NCI-H2107 treated with DMSO at 0.1 percent for 48 hours (cell line): ENCODE results near the gene ST7.
A peak's percentile ranks its signal among the peaks of the same experiment; 100 is the strongest.

ENCODE experiments used
- DNase-seq: peaks from one replicate; lab custom pipeline; 2025; ENCODE audit not compliant: unreplicated experiment; lab: John Stamatoyannopoulos, UW

Gene ST7

DNA sequence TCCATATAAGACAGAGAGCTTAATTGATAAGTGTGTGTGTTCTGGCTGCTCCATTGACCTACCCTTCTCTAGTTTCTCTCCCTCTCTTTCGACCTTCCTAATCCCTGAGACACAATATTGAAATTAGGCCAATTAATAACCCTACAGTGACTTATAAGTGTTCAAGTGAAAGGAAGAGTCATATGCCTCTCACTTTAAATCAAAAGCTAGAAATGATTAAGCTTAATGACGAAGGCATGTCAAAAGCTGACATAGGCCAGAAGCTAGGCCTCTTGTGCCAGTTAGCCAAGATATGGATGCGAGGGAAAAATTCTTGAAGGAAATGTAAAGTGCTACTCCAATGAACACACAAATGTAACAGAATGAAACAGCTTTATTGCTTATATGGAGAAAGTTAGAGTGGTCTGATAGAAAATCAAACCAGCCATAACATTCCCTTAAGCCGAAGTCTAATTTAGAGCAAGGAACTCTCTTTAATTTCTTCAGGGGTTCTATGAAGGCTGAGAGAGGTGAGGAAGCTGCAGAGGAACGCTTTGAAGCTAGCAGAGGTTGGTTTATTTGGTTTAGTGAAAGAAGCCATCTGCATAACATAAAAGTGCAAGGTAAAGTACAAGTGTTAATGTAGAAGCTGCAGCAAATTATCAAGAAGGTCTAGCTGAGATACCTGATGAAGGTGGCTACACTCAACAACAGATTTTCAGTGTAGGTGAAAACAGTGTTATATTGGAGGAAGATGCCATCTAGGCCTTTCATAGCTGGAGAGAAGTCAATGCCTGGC is 53.8 kb downstream of the ST7 start:
- DNase-seq = no peak

DNA sequence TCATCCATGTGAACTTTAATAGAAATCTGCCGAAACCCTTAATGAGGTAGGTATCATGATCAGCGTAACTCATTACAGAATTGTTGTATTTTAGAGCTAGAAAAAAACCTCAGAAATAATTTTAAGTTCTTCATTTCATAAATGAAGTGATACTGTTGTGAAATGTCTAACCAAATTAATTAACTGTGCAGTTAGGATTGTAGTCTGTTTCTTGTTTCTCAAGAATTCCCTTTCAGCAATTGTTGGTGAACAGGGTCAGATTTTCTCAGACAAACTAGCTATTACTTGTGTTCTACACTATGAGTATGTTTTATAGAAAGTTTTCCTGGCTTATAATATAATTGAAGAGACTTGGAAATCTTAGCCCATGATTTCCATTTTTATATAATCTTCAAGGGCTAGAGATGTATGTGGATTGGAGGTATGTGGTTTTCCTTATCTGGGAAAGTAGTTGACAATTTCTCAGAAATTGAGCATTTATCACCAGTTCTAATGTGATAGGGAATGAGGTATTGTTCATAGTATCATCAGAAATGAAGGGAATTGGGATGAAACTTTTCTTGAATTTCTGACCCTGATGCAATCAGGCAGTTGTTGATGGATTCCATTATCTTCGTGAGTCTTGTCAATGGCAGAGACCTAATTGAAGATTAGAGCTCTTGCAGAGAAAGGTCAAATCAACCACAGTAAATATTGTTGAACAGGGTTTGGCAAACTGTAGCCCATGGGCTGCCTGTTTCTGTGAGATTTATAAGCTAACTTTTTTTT is 55.0 kb downstream of the ST7 start:
- no peak for DNase-seq

DNA sequence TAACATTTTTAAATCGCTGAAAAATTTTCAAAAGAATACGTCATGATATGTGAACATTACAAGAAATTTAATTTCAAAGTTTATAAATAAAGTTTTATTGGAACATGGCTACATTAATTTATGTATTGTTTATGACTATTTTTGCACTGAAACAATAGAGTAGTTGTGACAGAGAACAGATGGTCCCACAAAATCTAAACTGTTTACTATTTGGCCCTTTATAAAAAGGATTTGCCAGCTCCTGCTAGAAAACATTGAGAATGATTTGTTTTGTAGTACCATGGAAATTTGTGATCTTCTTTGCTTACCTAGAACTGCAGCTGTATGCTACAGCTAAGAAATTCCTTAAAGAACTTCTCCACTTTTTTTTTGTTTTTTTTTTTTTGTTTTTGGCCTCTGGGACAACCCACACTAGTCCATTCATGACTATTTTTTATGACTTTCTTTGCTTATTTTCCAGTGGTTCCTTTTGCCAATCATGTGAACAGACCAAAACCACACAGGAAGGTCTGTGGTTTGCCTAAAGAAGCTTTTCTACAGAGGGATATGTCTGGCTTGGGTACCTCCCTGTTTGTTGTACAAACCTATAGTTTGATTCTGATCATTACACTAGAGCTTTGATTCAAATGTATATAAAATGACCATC is 55.7 kb downstream of the ST7 start:
- no peak for DNase-seq

DNA sequence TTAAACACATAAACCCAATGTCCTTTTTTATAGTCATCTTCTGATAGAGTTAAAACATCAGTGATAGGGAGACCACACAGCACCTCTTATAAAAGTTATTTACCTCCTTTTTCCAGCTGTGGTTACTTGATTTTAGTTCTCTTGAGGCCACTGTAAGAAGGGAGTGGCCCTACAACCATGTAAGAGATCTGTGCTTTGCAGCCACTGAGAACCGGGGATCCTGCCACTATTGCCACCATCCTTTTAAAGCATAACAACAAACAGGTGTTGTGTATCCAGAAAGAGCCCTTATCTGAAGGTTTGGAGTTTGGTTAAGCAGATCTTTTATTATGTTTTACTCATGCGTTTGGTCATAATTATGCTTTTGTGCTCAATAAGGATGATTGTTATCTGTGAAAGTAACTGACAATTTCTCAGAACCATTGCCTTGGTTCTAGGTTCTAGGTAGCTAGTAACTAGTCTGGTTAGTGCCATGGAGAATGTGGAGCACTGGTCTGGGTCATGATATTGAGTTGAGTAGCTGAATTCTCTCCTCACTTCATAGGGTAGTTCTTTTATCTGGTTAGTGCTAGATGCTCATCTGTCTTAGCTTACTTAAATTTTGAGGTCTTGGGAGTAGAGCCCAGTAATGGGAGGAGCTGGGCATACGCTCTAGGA is 56.5 kb downstream of the ST7 start:
- DNase-seq = peak; percentile 67

DNA sequence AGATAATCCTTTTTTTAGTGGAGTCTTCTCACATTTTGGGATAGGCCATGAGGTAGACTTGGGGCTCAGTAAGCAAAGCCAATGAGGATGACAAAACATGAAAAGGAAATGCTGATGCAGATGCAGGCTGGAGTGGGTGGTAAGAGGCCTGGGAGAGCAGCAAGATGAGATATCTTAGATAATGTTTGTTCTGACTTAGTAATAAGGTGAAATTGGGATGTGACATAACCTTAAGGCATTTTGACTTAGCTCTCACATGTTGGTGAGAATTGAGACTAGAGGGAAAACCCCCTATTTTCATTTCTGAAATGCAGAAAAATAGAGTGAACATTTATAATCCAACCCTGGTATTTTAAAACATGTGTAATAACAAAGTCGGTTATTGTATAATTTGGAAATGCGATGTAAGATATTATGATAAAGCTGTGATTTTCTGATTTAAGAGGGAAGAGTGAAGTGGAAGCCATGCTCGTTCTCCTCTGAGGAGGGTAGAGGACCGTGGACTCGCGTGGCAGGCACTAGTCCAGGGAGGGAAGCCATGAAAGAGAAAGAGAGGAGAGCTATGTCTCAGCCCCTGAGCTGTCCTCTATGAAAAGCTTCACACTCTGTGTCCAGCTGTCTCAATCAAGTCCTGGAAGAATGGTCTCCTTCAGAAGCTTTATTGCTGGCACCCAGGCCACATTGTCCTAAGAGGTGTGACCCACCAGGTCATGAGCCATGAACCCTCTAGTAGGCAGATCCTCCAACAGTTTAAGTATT is 57.3 kb downstream of the ST7 start:
- DNase-seq = no peak

DNA sequence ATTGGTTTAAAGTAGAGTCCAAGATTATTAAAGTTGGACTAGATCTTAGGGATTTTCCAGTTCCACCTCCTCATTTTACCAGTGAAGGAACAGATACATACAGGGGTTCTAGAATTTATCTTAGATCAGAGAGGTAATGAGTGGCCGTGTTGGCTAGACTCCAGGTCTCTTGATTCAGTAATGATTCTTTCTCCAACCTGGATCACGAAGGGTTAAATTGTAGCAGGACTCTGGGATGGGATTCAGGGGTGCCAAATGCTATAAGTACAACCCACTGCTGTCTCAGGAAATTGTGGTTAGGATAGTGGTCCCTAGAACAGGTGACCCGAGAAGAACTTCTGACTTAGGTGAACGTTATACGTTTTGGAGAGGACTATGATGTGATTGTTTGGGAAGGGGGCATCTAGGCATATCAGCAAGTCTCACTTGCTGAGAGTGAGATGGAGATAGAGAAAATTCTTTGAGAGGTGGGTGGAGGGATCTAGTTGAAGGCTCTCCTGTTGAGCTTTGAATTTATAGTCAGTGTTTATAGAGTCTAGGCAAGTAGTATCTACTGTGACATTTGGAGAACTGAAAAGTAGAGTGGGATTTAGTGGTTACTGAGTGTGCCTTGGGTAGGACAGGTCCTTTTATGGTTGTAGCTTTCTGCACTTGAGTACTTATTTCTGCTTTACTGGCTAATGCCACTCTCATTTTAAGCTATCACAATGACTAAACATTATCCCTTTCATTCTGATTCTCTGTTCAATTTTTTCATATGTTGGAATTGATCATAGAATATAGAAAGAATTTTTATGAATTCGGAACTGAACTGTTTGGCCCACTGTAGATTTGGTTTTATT is 58.3 kb downstream of the ST7 start:
- no peak for DNase-seq

DNA sequence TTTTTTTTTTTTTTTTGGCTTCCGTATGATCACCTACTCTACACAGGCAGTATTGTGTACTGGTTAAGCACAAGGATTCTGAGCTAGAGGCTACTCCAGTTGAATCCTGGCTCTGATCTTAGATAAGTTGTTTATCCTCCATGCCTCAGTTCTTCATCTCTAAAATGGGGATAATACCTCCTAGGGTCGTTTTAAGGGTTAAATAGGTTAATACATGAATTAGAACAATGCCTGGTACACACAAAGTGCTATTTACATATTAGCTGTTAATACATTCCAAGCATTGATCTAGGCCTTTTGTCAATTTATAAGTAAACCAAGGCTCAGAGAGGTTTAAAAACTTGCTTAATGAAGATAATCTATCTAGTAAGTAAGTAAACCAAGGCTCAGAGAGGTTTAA is 59.0 kb downstream of the ST7 start:
- DNase-seq = no peak

DNA sequence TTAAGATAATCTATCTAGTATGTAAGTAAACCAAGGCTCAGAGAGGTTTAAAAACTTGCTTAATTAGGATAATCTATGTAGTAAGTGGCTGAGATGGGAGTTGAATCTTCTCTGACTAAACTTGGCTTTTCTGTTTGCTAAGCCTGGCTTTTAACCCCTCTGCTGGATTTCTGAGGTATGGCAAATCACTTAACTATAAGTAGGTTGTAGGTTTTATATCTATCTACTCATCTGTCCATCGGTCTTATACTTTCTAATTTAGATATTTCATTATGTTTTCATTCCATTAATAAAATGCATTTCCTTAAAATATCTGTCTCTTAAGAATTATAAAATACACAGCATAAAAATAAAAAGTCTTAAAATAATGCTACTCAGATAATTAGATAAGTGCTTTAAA is 59.4 kb downstream of the ST7 start:
- peak; percentile 49 for DNase-seq

DNA sequence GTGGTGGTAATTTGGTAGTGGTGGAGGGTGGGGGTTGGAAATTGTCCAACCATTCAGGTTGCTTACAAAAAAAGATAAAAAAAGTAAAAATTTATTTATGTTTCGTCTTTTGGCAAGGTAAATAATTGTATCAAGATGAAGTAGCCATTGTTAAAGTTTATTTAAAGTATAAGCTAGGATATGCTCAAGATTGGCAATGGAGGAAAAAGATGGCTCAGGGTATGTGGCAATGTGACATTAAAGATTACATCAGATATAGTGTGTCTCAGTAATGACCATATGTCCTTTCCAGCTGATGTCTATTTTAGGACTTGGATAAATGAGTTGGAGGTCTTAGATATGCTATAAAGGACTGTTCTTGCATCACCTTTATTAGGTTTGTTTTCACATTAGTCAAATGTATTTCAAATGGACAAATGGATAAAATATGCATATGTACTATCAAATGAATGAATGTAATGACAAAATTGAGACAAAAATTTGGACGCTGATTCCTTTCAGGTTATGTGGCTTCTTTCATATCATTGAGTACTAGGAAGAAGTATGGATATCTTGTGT is 60.9 kb downstream of the ST7 start:
- peak; percentile 69 for DNase-seq

DNA sequence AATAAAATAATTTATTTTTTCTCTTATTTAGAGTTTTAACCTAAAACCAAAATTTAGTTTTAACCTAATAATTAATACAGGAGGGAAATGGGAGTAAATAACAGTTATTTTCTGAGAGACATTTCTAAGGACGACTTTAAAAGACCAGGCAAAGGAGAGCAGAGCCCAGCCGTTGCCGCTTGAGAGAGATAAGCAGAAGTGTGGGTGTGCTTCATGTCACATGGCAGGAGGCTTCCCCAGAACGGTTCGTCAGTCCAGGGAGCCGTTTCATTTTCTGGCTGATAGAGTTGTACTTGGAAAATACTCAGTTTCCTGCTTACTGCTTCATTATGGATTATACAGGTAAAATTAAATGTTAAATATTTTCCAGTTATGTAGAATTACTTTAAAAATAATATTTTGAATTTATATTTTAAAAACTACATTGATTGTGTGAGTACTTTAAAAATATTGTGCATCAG is 61.4 kb downstream of the ST7 start:
- peak; percentile 69 for DNase-seq

DNA sequence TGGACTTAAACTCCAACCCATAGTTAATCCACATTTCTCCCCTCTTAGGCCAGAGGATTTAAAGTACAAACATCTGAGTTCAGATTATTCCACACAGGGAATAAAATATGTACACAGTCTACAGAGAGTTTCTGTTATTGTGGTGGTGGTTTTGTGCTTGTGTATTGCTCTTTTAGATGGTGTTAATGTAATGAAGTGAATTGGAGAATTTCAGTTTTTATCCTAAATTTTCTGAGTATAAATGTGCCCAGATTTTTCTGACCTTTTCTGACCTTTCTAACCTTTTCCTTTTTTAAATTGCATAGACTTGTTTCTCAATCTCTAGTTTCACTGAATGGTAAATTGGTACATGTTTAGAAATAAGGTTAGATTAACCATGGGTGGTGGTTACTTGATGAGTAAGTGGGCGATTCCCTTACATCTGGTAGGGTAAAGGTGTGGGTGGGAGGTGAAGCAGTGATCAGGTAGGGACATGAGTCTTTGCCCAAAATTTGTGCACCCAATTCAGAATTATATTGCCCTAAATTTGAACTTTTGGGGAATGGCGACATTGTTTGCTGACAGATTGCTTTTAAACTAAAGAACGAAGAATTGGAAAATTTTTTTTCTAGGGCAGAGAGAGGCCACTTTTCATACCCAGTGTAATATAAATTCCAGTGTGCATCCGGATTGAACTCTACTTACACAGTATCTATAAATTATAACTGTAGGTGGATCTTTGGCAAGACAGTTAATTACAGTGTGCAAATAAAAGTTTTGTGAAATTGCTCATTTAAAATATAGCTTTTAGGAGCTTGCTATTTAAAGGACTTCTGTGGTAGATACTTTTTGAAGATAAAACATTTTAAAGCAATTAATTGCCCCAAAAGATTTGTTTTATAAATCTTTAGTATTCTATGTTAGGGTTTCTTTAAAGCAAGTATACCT is 62.2 kb downstream of the ST7 start:
- no peak for DNase-seq

DNA sequence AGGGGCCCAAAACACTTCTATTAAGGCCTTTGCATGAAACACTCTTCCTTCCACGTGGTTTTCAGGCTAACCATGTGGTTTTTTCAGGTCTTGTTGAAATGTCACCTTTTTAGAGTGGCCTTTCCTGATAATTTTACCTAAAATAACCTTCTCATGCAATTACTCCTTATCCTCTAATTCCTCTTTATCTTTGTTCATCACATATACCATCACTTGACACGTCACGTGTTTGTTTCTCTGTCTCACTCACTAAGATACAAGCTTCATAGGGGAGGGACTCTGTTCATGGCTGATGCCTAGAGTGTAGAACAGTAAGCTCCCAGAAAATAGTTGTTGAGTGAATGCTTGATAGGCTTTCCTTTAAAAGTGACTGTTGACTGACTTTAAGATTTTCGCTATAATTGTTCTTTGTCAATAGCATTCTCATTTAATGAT is 63.7 kb downstream of the ST7 start:
- DNase-seq = no peak

DNA sequence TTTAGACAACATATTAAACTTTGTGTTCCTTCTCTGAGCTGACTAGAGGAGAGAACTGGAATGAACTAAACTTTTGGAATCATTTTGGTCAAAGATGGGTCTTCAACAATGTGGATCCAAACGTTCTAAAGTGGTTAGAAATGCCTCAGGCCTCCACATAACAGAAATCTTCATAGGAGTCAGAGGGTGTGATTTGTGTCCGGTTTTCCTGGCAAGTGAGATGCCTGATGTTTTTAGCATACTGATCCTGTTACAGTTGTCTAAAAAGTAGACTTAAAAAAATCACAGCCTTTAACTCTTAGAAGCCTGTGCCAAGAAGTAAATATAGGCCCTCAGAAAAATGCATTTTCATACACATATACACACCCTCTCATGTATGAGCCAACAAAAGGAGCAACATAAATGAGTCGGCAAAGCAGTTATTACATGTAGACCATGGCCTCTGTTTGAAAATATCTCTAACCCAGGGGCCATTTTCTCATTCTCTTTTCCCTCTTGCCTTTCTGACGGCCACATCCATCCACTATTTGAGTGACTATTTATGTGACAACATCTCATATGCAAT is 64.5 kb downstream of the ST7 start:
- no peak for DNase-seq

DNA sequence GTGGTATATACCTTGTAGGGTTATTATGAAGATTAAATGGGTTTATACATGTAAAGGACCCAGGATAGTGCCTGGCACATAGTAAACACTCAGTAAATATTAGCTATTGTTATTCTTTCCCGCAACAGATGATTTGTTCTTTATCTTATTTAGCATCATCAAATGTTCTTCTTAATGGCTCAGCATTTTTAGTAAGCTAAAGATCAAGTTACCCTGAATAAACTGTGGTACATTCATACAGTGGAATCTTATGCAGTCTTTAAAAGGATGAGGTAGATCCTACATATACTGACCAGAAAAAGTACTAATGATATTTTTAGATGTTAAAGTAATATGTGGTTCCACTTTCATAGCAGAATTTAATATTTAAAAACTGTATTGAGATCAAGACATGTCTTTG is 65.4 kb downstream of the ST7 start:
- no peak for DNase-seq

DNA sequence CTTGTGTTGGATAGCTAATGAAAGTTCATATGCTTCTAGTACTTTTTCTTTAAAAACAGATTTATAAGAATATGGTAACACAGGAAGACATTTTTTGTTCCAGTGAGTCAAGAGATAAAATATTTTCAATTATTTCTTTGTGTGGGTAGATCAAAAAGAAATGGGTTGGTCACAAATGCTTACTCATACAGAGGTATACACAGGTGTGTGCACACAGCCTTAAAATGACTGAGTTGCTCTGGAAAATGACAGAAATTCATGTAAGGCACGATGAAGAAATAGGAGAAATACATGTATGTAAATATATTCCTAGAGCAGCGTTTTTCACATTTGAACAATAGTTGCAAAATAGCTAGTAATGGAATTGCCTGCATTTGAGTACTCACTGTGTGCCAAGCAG is 66.0 kb downstream of the ST7 start:
- DNase-seq = no peak

DNA sequence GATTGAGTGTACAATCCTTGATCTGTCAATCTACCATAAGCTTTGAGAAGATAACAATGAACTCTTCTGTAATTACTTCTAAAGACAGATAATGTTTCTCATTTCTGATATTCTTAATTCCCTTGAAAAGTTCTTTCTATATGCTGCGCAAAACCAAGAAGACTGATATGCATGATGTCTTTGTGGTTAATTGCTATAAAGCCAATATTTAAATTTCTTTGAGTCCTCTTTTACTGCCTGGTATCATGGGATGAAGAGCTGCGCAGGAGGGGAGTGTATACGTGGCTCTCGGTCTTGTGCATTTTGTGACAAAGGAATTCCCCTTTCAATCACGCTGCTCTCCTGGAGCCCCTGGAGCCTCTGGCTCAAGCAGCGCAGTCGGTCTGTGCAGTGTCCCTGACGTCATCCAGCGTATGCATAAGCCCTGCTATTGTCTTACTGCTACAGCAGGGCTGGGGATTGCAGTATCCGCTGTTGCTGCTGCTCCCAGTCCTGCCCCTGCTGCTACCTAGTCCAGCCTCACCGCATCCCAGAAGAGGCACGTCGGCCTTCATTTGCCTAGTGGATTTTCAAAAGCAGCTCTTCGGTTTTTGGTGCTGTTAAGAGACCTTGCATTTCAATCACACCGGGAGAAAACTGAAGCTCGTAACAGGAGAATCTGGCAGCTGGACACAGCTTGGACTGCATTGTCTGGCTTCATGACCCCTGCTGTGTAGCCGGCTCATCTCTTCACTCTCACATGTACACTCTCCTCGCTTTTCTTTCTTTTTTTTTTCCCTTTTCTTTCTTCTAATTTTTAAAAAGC is 66.7 kb downstream of the ST7 start:
- peak; percentile 95 for DNase-seq

DNA sequence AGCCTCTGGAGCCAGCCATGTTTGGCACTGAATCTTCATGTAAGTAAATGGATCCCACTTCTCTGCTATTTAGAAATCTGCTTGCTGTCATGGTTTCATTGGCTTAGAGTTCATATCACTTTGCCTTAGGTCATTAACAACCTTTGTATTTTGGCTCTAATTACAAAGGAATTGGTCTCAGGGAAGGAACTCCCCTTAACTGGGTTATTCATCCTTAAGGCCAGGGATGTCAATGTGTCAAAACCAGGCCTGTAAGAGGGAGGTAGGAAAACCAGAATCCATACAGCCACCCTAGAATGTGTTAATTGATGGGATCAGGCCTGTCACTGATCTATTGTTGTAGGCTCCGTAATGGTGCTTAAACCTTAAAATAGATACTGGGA is 67.3 kb downstream of the ST7 start:
- peak; percentile 88 for DNase-seq
